Measurements from ENCODE around the gene LGALS4. TPM values are rescaled to one million over a fixed set of nuclear protein-coding genes. Genes with fewer than 3 reads are reported as not detected.
A peak's percentile ranks its signal among the peaks of the same experiment; 100 is the strongest.

The LGALS4 gene
- total and polyA plus RNA-seq, 9 of the 15 experiments (the other 6 are each of a cell fraction or from before 2014, with no cell fraction given), result 0.08 to 1.1 (median 0.30) TPM; not detected in 3

GRCh38 chr19:38852231-38853044 lies 39.7 kb upstream of the LGALS4 start:
- Histone ChIP-seq H3K4me1 (replicated peaks in 1 of 2; ENCODE audit: control insufficient read depth in 2 of 2, insufficient read depth in 2 of 2, low read length in 2 of 2) (peaks cover 15 to 51% of the 10 kb centered on the region in 2 experiments; a peak in 4 of 5 replicates), H3K27me3 (ENCODE audit: control insufficient read depth in 2 of 2, insufficient read depth in 2 of 2, low read length in 2 of 2) (no peaks in the 10 kb centered on the region), H3K36me3 (ENCODE audit: control insufficient read depth, insufficient read depth, low read length) (peaks cover 16% of the 10 kb centered on the region), H3K9me3 (replicated peaks; ENCODE audit: control insufficient read depth, insufficient read depth, low read depth, low read length) (no peaks in the 10 kb centered on the region), H3K4me2 (ENCODE audit: insufficient read depth, low read length) (peak overlapping the region; percentile 99), H3K9me1 (ENCODE audit: control insufficient read depth, insufficient read depth, low read length) (no peaks in the 10 kb centered on the region), H3K27ac (ENCODE audit: extremely low read depth, low read depth, low read length) (peak overlapping the region; percentile 96), H3K79me2 (ENCODE audit: control insufficient read depth, insufficient read depth, low read length) (peaks cover 33% of the 10 kb centered on the region), H3K4me3 (peak overlapping the region; percentile 80), H3K9ac (ENCODE audit: insufficient read depth in 1 of 2, low read depth in 2 of 2, low read length in 2 of 2) (peak overlapping the region; percentile 93 to 97), H4K20me1 (replicated peaks; ENCODE audit: control insufficient read depth, insufficient read depth, low read length) (peaks cover 5% of the 10 kb centered on the region), H2AFZ (ENCODE audit: low read depth, low read length) (peak overlapping the region; percentile 95)
- ATAC-seq, result no peak
- no peak for FAIRE-seq
- 2% methylated on average over 28 of the region's 52 CpGs for WGBS (ENCODE audit: insufficient coverage, low coverage, missing lambda C conversion rate)
- TSS peak; percentile 74 for BruUV-seq (replicated peaks)
- intact Hi-C loops (cut with micrococcal nuclease), result no loop called here
- in situ Hi-C loops (cut with MboI), result no loop called here
- ChIA-PET CTCF (ENCODE audit: low intra/inter-chr PET ratio) (no interaction called here), POLR2A (interaction anchor here (0.6 to 6.0 kb wide), 10 partner anchors 8 to 48 kb away, joined by 3 to 58 read pairs (median 4); partner anchors contain the start of genes ECH1 and NFKBIB)
- DNase-seq (ENCODE audit: extremely low read depth in 1 of 4, low spot score in 3 of 4), result peak in 3 of 4 experiments; percentile 34 to 67 (median 49)
- TF ChIP-seq, protein P1, sequence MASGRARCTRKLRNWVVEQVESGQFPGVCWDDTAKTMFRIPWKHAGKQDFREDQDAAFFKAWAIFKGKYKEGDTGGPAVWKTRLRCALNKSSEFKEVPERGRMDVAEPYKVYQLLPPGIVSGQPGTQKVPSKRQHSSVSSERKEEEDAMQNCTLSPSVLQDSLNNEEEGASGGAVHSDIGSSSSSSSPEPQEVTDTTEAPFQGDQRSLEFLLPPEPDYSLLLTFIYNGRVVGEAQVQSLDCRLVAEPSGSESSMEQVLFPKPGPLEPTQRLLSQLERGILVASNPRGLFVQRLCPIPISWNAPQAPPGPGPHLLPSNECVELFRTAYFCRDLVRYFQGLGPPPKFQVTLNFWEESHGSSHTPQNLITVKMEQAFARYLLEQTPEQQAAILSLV (tag; IDR thresholded peaks at IDR 0.05), result no peak
- no peak for TF ChIP-seq RBM14 (IDR thresholded peaks at IDR 0.05; ENCODE audit: borderline replicate concordance, insufficient read depth, low read depth, low read length)
- no peak for TF ChIP-seq ZBTB33 (CRISPR knock-in tag; IDR thresholded peaks at IDR 0.05)
- no peak for TF ChIP-seq POLR3A (IDR thresholded peaks at IDR 0.05; ENCODE audit: borderline replicate concordance, extremely low read depth, insufficient read depth, insufficient read length)
- peak; percentile 48; the same call in 1 of the 2 replicates for TF ChIP-seq NFRKB (IDR thresholded peaks at IDR 0.05; ENCODE audit: low read depth)
- TF ChIP-seq GATAD2A (IDR thresholded peaks at IDR 0.05), result no peak
- TF ChIP-seq, protein P2, sequence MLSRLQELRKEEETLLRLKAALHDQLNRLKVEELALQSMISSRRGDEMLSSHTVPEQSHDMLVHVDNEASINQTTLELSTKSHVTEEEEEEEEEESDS (CRISPR knock-in tag; IDR thresholded peaks at IDR 0.05), result no peak
- peak; percentile 61 for TF ChIP-seq SAP30 (IDR thresholded peaks at IDR 0.05; ENCODE audit: borderline replicate concordance, insufficient read depth, low read depth, low read length, poor library complexity, severe bottlenecking)
- no peak for TF ChIP-seq ETV5 (CRISPR knock-in tag; IDR thresholded peaks at IDR 0.05; ENCODE audit: low read depth)
- TF ChIP-seq, protein P3, sequence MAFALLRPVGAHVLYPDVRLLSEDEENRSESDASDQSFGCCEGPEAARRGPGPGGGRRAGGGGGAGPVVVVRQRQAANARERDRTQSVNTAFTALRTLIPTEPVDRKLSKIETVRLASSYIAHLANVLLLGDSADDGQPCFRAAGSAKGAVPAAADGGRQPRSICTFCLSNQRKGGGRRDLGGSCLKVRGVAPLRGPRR (CRISPR knock-in tag; IDR thresholded peaks at IDR 0.05), result no peak
- peak; percentile 63 for TF ChIP-seq POLR2G (IDR thresholded peaks at IDR 0.05; ENCODE audit: low read depth, low read length)
- TF ChIP-seq EP300 (IDR thresholded peaks at IDR 0.05; ENCODE audit: low read length), result no peak
- no peak for TF ChIP-seq ESRRB (CRISPR knock-in tag; IDR thresholded peaks at IDR 0.05; ENCODE audit: borderline replicate concordance)
- no peak for TF ChIP-seq HMGN3 (IDR thresholded peaks at IDR 0.05; ENCODE audit: borderline replicate concordance, extremely low read depth, insufficient read length, low read depth, low read length)
- TF ChIP-seq ERF (CRISPR knock-in tag; IDR thresholded peaks at IDR 0.05), result 0 out of 2 replicates have a peak, but pooled peaks have one; percentile 20
- TF ChIP-seq SRSF3 (IDR thresholded peaks at IDR 0.05; ENCODE audit: insufficient read depth, low read length), result no peak
